HEK293 (cell line): ENCODE results near the gene GNG7.

ENCODE experiments used
- CTCF ChIA-PET: fragments of 350-600 bp; formaldehyde crosslinking; extraction: SDS; loops from one replicate; lab custom pipeline; 2021; ENCODE audit warnings: antibody characterized with exemption; lab: Yijun Ruan, JAX
- POLR2A ChIA-PET: fragments of 300-600 bp; formaldehyde crosslinking; extraction: SDS; loops from one replicate; lab custom pipeline; 2020; ENCODE audit warnings: antibody characterized with exemption, inconsistent platforms; lab: Yijun Ruan, JAX
- H3K27ac ChIP-seq: fragments of 200-500 bp; sonication (Bioruptor generic); 2 replicates; pipeline ENCODE4 v1.5.1; 2014; ENCODE audit warnings: low read depth, low read length, control low read depth, inconsistent platforms; ENCODE audit errors: extremely low read depth
- H3K36me3 ChIP-seq, 2 experiments: fragments of 200-500 bp in 1 of 2; sonication (Bioruptor generic) in 1 of 2; 1 replicate in 1 of 2; 2 replicates in 1 of 2; pipeline ENCODE4 v1.5.1; 2014 to 2017; ENCODE audit warnings: inconsistent platforms in 2 of 2, low read length in 2 of 2; ENCODE audit not compliant: control insufficient read depth in 2 of 2, insufficient read depth in 1 of 2
- H3K4me1 ChIP-seq: fragments of 200-500 bp; sonication (Bioruptor generic); 2 replicates; pipeline ENCODE4 v1.5.1; 2014; ENCODE audit warnings: mild to moderate bottlenecking, low read length, inconsistent platforms; ENCODE audit not compliant: control insufficient read depth, insufficient read depth
- H3K4me3 ChIP-seq: 2 replicates; pipeline ENCODE4 v1.5.1; 2011; ENCODE audit warnings: low read depth, mild to moderate bottlenecking, control low read depth, low read length, moderate library complexity
- H3K9me3 ChIP-seq: fragments of 200-500 bp; sonication (Bioruptor generic); 2 replicates; pipeline ENCODE4 v1.5.1; 2014; ENCODE audit warnings: low read depth, low read length, inconsistent platforms; ENCODE audit not compliant: control insufficient read depth, insufficient read depth
- BCL11B ChIP-seq: fragments of 450-650 bp; formaldehyde crosslinking; IDR thresholded peaks from 2 replicates; pipeline ENCODE4 v1.5.1; 2016; ENCODE audit warnings: low read depth, missing biosample characterization, missing genetic modification characterization
- KLF1 ChIP-seq: fragments of 450-650 bp; formaldehyde crosslinking; IDR thresholded peaks from 2 replicates; pipeline ENCODE4 v1.5.1; 2016; ENCODE audit warnings: missing biosample characterization, missing genetic modification characterization
- KLF17 ChIP-seq: fragments of 450-650 bp; formaldehyde crosslinking; IDR thresholded peaks from 2 replicates; pipeline ENCODE4 v1.5.1; 2016; ENCODE audit warnings: missing biosample characterization, missing genetic modification characterization
- PRDM4 ChIP-seq: fragments of 450-650 bp; formaldehyde crosslinking; IDR thresholded peaks from 2 replicates; pipeline ENCODE4 v1.5.1; 2017; ENCODE audit warnings: missing biosample characterization, missing genetic modification characterization
- SALL2 ChIP-seq: fragments of 450-650 bp; formaldehyde crosslinking; IDR thresholded peaks from 2 replicates; pipeline ENCODE4 v1.5.0; 2017; ENCODE audit warnings: missing biosample characterization, mild to moderate bottlenecking, missing genetic modification characterization, borderline replicate concordance
- SCRT2 ChIP-seq: fragments of 450-650 bp; formaldehyde crosslinking; IDR thresholded peaks from 2 replicates; pipeline ENCODE4 v1.5.1; 2016; ENCODE audit warnings: missing biosample characterization, missing genetic modification characterization
- SETDB1 ChIP-seq: IDR thresholded peaks from one replicate; pipeline ENCODE4 v1.6.1; 2017; ENCODE audit warnings: mild to moderate bottlenecking, low read length, moderate library complexity, mixed read lengths; ENCODE audit not compliant: insufficient read length
- SP3 ChIP-seq: fragments of 450-650 bp; formaldehyde crosslinking; IDR thresholded peaks from 2 replicates; pipeline ENCODE4 v1.5.1; 2016; ENCODE audit warnings: missing biosample characterization, missing genetic modification characterization
- YY1 ChIP-seq: fragments of 450-650 bp; formaldehyde crosslinking; IDR thresholded peaks from 2 replicates; pipeline ENCODE4 v1.5.1; 2018; ENCODE audit warnings: missing biosample characterization, missing genetic modification characterization
- ZBTB8A ChIP-seq: fragments of 450-650 bp; formaldehyde crosslinking; IDR thresholded peaks from 2 replicates; pipeline ENCODE4 v1.5.1; 2016; ENCODE audit warnings: missing biosample characterization, missing genetic modification characterization
- ZNF341 ChIP-seq: fragments of 450-650 bp; formaldehyde crosslinking; IDR thresholded peaks from 2 replicates; pipeline ENCODE4; 2016; ENCODE audit warnings: low read depth, missing biosample characterization, missing genetic modification characterization
- ZNF394 ChIP-seq: fragments of 450-650 bp; formaldehyde crosslinking; IDR thresholded peaks from 2 replicates; pipeline ENCODE4 v1.5.1; 2016; ENCODE audit warnings: missing biosample characterization, missing genetic modification characterization, mild to moderate bottlenecking, moderate library complexity, borderline replicate concordance
- ZNF501 ChIP-seq: fragments of 450-650 bp; formaldehyde crosslinking; IDR thresholded peaks from 2 replicates; pipeline ENCODE4 v1.5.1; 2016; ENCODE audit warnings: missing biosample characterization, missing genetic modification characterization
- ZSCAN30 ChIP-seq: fragments of 450-650 bp; IDR thresholded peaks from 2 replicates; pipeline ENCODE4 v1.5.1; 2018; ENCODE audit warnings: missing biosample characterization, mild to moderate bottlenecking, missing genetic modification characterization, moderate library complexity
- ZSCAN5A ChIP-seq: fragments of 450-650 bp; formaldehyde crosslinking; IDR thresholded peaks from 2 replicates; pipeline ENCODE4 v1.5.1; 2016; ENCODE audit warnings: missing biosample characterization, missing genetic modification characterization
- TF ChIP-seq, protein P1 (sequence below): fragments of 450-650 bp; formaldehyde crosslinking; IDR thresholded peaks from 2 replicates; pipeline ENCODE4 v1.5.1; 2016; ENCODE audit warnings: missing biosample characterization, missing genetic modification characterization
- TF ChIP-seq, protein P2 (sequence below): fragments of 450-650 bp; formaldehyde crosslinking; IDR thresholded peaks from 2 replicates; pipeline ENCODE4 v1.5.1; 2017; ENCODE audit warnings: missing biosample characterization, mild to moderate bottlenecking, missing genetic modification characterization, moderate library complexity

The GNG7 gene

DNA sequence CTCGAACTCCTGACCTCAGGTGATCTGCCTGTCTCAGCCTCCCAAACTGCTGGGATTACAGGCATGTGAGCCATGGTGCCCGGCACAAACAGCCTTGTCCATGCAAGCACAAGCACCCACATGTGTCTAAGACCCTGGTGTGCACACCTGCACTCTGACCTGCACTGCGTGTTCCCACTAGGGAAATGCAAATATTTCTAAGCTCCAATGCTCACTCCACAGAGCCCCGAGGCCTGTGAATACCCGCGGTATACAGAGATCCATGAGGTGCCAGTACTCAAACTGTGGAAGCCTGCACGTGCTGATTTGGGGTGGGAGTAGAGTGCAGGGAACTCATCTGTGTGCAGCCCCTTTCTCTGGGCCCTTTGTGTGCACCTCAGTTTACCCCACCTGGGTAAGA lies 211.8 kb downstream of the GNG7 start:
- ChIA-PET POLR2A (interaction anchor here (0.9 to 13.1 kb wide), 2 partner anchors 14 to 39 kb away, joined by 5 to 168 read pairs; partner anchors contain the start of gene GADD45B), CTCF (no interaction called here)

GRCh38 chr19:2488942-2489731 lies 213.4 kb downstream of the GNG7 start:
- Histone ChIP-seq H3K9me3 (no peaks in the 10 kb centered on the region), H3K27ac (no peak overlapping the region), H3K4me3 (no peak overlapping the region), H3K36me3 (no peaks in the 10 kb centered on the region), H3K4me1 (no peaks in the 10 kb centered on the region; the same call in 1 of the 2 replicates)
- POLR2A ChIA-PET: interaction anchor here (13.1 kb wide), 1 partner anchor 12 kb away, joined by 168 read pairs; the partner anchor contains the start of gene GADD45B
- CTCF ChIA-PET: interaction anchor here (0.5 kb wide), 1 partner anchor 11 kb away, joined by 3 read pairs; no protein-coding TSS in a partner anchor
- TF ChIP-seq PRDM4 (tag by site-specific recombination): no peak
- TF ChIP-seq, protein P1, sequence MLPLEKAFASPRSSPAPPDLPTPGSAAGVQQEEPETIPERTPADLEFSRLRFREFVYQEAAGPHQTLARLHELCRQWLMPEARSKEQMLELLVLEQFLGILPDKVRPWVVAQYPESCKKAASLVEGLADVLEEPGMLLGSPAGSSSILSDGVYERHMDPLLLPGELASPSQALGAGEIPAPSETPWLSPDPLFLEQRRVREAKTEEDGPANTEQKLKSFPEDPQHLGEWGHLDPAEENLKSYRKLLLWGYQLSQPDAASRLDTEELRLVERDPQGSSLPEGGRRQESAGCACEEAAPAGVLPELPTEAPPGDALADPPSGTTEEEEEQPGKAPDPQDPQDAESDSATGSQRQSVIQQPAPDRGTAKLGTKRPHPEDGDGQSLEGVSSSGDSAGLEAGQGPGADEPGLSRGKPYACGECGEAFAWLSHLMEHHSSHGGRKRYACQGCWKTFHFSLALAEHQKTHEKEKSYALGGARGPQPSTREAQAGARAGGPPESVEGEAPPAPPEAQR: no peak
- no peak for TF ChIP-seq SETDB1
- peak; percentile 80; the same call in 1 of the 2 replicates for TF ChIP-seq ZSCAN30 (tag by site-specific recombination)
- TF ChIP-seq YY1 (tag by site-specific recombination): no peak
- TF ChIP-seq, protein P2, sequence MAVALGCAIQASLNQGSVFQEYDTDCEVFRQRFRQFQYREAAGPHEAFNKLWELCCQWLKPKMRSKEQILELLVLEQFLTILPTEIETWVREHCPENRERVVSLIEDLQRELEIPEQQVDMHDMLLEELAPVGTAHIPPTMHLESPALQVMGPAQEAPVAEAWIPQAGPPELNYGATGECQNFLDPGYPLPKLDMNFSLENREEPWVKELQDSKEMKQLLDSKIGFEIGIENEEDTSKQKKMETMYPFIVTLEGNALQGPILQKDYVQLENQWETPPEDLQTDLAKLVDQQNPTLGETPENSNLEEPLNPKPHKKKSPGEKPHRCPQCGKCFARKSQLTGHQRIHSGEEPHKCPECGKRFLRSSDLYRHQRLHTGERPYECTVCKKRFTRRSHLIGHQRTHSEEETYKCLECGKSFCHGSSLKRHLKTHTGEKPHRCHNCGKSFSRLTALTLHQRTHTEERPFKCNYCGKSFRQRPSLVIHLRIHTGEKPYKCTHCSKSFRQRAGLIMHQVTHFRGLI: peak; percentile 57
- peak; percentile 46; the same call in 1 of the 2 replicates for TF ChIP-seq KLF17
- no peak for TF ChIP-seq SCRT2 (tag by site-specific recombination)
- no peak for TF ChIP-seq SP3 (tag by site-specific recombination)
- TF ChIP-seq ZNF341 (tag by site-specific recombination): peak; percentile 21; the same call in 1 of the 2 replicates
- TF ChIP-seq ZBTB8A (tag by site-specific recombination): peak; percentile 52
- peak; percentile 24; the same call in 1 of the 2 replicates for TF ChIP-seq ZNF394 (tag by site-specific recombination)
- peak; percentile 24; the same call in 1 of the 2 replicates for TF ChIP-seq KLF1 (tag by site-specific recombination)
- TF ChIP-seq SALL2 (tag by site-specific recombination): no peak
- TF ChIP-seq BCL11B (tag by site-specific recombination): no peak
- peak; percentile 72; the same call in 1 of the 2 replicates for TF ChIP-seq ZSCAN5A (tag by site-specific recombination)

More for the DNA sequence above, 211.8 kb downstream of the GNG7 start:
- Histone ChIP-seq H3K27ac (no peak overlapping the region), H3K4me1 (no peaks in the 10 kb centered on the region; the same call in 1 of the 2 replicates), H3K9me3 (no peaks in the 10 kb centered on the region), H3K36me3 (no peaks in the 10 kb centered on the region)
- TF ChIP-seq ZNF501 (tag by site-specific recombination): no peak
- no peak for TF ChIP-seq PRDM4 (tag by site-specific recombination)
- TF ChIP-seq, all 188 proteins: peak for 0
- no peak overlapping the region for H3K4me3 ChIP-seq
